Measurements from ENCODE around the gene ZFYVE28.
"Not testable (repeated sequence)": the region's sequence is repeated elsewhere in the genome, so short reads cannot be mapped to it uniquely, and the experiment has no call there.

Gene ZFYVE28

GRCh38 chr4:2390146-2390545 is 28.3 kb downstream of the ZFYVE28 start:
- no peak for DNase-seq (ENCODE audit: low spot score)

DNA sequence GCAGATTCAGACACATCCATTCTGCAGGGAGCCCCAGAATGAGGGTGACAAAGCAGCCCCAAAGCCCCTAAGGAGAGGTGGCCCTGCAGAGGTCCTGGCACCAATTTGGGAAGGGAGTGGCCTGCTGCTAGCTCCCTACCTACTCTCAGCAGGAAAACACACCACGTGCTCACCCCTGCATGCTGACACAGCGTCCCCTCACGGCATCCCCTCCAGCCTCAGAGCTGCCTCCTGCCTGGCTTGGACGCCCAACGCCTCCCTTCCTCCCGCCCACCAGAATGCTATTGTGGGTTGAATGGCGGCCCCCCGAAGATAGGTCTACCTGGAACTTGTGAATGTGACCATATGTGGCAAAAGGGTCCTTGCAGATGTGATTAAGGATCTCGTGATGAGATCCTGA is 28.8 kb downstream of the ZFYVE28 start:
- DNase-seq (ENCODE audit: low spot score), result no peak

GRCh38 chr4:2388429-2389182 is 29.8 kb downstream of the ZFYVE28 start:
- no peak for DNase-seq (ENCODE audit: low spot score)

DNA sequence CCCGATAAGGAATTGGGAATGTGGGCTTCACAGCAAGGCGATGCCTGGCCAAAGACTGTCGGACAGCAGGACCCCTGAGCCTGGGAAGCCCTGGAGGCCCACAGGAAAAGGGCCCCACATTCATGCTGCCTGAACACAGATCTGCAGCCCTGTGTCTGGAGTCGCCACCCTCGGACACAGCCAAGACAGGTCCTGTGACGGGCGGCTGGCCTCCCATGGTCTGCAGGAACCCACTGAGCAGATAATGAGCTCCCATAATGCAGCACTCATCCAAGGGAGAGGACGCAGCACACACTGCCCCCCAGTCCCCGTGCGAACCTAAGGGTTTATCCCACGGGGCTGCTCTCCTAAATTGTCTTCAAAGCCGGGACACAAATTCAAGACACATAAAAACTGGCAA is 30.6 kb downstream of the ZFYVE28 start:
- no peak for DNase-seq (ENCODE audit: low spot score)

DNA sequence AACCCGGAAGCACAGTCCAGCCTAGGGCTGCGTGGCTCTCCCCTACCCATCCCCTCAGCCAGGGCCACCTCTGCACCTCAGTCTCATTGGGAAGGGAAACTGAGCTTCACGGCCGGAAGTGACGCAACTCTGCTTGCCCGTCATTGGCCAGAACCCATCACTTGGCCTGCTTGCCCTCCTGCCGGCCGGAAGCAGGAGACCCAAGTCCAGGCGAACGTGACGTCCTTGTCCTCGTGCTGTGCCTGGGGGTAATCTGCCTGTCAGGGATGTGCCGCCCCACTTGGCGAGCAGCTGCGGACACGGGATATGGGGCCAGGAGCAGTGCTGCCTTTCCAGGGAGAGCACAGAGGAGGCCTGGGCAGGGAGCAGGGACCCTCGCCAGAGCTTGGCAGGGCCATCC is 31.2 kb downstream of the ZFYVE28 start:
- no peak for DNase-seq (ENCODE audit: low spot score)

GRCh38 chr4:2386717-2387116 is 31.7 kb downstream of the ZFYVE28 start:
- DNase-seq (ENCODE audit: low spot score), result no peak

DNA sequence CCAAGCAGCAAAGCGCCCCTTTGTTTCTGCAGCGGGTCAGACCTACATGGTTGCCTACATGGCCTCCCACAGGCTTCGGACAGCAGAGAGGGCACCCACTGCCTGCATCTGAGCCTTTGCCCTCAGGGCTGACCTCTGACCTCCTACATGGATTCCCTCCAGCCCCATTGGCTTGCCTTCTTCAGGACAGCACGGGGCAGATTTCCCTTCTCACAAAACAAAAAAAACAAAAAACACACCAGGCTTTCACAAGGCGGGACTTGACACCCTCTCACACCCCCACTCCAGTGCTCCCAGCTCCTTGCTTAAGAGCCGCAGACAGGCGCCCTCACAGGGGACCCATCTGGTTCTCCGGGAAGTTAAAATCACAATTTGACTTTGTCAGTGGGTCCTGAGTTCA is 32.9 kb downstream of the ZFYVE28 start:
- no peak for DNase-seq (ENCODE audit: low spot score)

DNA sequence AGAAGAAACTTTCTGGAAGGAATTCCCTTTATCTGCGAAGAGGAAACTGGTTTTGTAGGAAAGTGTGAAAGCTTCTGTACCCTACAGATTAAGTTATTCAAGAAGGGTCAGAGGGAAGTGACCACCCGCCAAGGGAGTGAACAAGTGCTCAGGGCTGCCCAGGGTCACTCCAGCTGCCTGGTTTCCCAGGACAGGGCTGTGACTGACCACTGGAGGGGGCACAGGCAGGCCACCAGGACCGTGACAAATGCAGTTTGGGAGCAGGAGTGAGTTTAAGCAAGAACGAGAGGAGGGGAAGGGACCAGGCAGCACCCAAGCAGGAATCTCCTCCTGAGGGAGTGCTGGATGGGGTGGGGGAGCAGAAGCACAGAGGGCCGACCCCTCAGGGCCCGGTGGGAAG is 34.2 kb downstream of the ZFYVE28 start:
- DNase-seq (ENCODE audit: low spot score), result no peak

DNA sequence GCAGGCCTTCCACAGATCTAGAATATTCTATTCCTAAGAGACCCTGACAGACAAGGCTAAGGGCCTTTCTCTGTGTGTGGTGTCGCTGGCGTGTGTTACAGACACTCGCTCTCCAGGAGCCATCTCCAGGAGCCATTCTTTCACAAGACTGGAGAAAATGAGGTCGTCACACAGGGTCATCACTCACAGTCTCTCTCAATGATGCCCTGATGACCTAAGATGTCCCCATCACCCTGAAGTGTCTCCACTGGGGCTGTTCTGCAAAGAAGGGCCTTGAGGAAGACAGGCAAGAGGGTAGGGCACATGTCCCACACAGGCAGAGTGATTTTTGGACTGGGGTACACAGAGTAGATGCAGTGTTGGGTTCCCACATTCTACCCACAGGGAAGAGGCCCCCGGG is 34.7 kb downstream of the ZFYVE28 start:
- DNase-seq (ENCODE audit: low spot score), result no peak

DNA sequence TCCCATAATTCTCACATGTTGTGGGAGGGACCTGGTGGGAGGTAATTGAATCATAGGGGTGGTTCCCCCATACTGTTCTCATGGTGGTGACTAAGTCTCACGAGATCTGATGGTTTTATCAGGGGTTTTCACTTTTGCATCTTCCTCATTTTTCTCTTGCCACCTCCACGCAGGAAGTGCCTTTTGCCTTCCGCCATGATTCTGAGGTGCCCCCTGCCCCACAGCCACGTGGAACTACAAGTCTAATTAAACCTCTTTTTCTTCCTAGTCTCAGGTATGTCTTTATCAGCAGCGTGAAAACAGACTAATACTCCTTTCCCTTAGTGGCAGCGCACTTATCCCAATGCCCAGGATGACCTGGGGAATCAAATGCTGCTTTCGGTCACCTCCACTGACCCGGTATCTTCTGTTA is 35.2 kb downstream of the ZFYVE28 start:
- DNase-seq (ENCODE audit: low spot score), result not testable (repeated sequence)

DNA sequence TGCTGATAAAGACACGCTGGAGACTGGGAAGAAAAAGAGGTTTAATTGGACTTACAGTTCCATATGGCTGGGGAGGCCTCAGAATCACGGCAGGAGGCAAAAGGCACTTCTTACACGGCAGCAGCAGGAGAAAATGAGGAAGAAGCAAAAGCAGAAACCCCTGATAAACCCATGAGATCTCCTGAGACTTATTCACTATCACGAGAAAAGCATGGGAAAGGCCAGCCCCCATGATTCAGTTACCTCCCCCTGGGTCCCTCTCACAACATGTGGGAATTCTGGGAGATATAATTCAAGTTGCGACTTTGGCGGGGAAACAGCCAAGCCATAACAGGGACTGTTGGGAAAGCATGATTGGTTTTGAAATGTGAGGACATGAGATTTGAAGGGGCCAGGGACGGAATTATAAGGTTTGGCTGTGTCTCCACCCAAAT is 35.7 kb downstream of the ZFYVE28 start:
- not testable (repeated sequence) for DNase-seq (ENCODE audit: low spot score)

DNA sequence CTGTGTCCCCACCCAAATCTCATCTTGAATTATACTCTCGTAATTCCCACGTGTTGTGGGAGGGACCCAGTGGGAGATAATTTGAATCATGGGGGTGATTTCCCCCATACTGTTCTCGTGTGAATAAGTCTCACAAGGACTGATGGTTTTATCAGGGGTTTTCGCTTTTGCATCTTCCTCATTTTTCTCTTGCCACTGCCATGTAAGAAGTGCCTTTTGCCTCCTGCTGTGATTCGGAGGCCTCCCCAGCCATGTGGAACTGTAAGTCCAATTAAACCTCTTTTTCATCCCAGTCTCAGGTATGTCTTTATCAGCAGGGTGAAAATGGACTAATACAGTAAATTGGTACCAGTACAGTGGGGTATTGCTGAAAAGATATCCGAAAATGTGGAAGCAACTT is 37.9 kb downstream of the ZFYVE28 start:
- not testable (repeated sequence) for DNase-seq (ENCODE audit: low spot score)

DNA sequence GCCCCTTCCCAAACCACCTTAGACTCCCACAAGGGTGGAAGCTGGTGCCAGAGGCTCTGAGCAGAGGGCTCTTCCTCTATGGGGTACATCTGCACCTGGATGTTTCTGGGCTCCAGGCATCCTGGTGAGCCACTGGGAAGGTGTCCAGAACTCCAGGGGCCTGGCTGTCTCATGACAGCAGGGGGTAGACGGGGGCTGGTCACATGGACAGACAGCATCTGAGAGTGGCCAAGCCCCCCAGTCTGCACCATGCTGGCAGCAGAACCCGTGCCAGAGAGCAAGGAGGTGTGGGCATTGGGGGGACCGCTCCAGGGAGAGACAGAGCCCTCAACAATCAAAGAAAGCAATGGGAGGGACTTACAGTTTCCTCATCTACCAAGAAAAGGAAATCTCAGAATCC is 39.5 kb downstream of the ZFYVE28 start:
- DNase-seq (ENCODE audit: low spot score), result no peak

GRCh38 chr4:2378401-2378800 is 40.0 kb downstream of the ZFYVE28 start:
- DNase-seq (ENCODE audit: low spot score), result no peak

GRCh38 chr4:2377241-2377640 is 41.2 kb downstream of the ZFYVE28 start:
- DNase-seq (ENCODE audit: low spot score), result no peak

- DNase-seq (ENCODE audit: low spot score), result no peak
These were observed 43.0 kb downstream of the ZFYVE28 start for GRCh38 chr4:2375427-2375826.

- no peak for DNase-seq (ENCODE audit: low spot score)
These were observed 44.9 kb downstream of the ZFYVE28 start for GRCh38 chr4:2373532-2373931.

DNA sequence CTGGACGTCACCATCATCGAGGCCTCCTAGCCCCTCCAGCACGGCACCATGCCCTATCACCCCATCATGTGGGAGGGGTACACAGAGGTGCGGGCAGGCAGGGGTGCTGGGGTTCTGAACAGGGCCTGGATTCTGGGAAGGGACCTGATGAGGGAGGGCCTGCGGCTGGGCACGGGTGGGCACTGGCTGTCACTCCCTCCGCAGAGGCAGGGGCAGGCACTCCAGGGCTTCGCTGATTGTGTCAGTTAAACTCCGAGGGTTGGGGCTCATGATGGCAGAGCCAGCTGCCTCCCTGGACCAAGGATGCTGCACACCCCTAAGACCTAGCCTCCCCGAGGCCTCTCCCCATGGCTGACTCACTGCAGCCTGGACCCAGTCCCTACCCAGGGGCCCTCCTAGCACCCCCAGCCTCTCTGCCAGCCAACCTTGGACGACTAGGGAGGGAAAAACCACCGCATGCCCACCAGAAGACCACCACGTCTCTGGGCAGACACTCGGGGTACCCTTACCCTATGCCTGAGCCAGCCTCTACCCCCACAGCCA is 45.9 kb downstream of the ZFYVE28 start:
- DNase-seq (ENCODE audit: low spot score), result no peak

- no peak for DNase-seq (ENCODE audit: low spot score)
These were observed 46.5 kb downstream of the ZFYVE28 start for GRCh38 chr4:2371765-2372487.

DNA sequence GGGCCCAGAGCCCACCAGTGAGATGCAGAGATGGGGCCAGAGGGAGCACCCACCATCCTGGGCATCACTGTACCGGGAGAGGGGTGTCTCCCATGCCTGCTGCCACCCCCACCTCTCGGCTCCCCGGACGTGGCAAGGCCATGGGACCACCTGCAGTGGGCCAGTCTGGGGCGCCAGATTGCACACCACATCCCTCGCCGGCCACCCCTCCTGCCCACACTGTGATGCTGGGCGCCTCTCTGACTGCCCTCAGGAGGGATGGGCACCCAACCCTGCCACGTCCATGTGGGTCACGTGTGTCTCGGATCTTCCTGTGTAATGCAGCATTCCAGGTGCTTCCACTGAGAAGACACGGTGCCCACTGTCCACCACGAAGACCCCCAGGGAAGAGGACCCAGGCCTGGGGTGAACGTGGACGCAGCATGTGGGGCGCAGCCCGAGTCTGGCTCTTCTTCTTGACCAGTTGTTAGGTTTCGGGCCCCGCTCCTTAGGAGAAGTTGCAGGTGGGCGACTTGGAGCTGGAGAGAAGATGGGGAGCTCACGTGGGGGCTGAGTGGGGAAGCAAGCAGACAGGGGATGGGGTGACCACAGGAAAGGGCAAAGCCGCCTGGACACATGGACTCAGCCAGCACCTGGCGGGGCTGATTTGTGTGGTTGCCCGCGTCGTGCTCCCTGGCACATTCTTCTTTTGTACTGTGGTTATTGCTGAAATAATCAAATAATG is 47.7 kb downstream of the ZFYVE28 start:
- DNase-seq (ENCODE audit: low spot score), result no peak

DNA sequence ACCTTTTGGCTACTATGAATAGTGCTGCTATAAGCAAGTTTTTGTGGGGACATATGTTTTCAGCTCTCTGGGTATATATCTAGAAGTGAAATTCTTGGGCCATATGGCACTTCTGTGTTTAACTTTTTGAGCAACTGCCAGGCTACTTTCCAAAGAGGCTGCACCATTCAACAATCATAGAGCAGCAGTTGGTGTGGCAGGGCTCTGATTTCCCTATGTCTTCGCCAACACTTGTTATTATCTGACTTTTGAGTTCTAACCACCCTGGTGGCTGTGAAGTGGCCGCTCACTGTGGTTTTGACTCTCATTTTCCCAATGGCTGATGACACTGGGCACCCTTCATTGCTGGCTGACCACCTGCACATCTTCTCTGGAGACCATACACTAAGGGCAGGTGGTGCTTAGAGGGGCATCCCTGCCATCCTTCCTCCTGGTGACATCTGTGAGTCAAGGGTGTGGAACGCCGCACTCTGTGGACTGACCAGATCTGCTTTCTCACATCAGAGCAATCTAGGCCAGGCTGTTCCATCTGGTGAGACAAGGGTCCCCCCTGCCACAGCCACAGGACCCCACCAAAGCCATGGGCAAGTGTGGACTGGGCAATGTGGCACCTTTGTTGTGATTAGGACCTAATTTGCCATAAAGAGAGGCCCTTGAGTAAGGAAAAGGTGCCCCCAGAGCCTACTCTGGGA is 49.6 kb downstream of the ZFYVE28 start:
- DNase-seq (ENCODE audit: low spot score), result no peak

DNA sequence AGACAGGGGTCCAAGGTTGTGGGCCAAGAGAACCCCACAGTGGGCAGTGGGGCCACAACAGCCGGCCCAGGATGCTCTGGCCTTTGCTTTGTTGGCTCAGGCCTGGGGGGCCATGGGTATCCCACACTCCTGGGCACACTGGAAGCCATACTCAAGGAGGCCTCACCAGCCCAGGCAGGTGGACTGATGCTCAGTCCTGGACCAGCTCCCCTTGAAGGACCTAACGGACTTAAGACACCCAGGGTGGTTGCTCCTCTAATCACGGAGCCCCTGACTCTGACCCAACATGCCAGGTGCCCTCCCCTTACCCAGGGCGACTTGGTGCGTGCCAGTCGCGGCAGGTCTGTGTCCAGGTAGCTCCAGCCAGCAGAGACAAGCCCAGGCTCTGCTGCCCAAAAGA is 50.8 kb downstream of the ZFYVE28 start:
- no peak for DNase-seq (ENCODE audit: low spot score)
